ENCODE results near the gene RAB1A. TPM values are rescaled to one million over a fixed set of nuclear protein-coding genes. Genes with fewer than 3 reads are reported as not detected.

RAB1A gene
- total and polyA plus RNA-seq, 9 of the 15 experiments (the other 6 are each of a cell fraction or from before 2014, with no cell fraction given), result 43.8 to 163 (median 67.7) TPM

GRCh38 chr2:65061910-65062339, 68.0 kb downstream of the RAB1A start:
- no peak overlapping the region for H3K4me2 ChIP-seq (ENCODE audit: insufficient read depth, low read length)
- FAIRE-seq (no peak), DNase-seq (ENCODE audit: extremely low read depth in 1 of 4, low spot score in 3 of 4) (no peak), ATAC-seq (no peak)
- WGBS (ENCODE audit: insufficient coverage, low coverage, missing lambda C conversion rate), result 94% methylated on average over 6 of the region's 8 CpGs
- H3K9me1 ChIP-seq (ENCODE audit: control insufficient read depth, insufficient read depth, low read length), result no peaks in the 10 kb centered on the region
- no peaks in the 10 kb centered on the region; the same call in 2 of the 3 replicates for H3K36me3 ChIP-seq (ENCODE audit: control insufficient read depth, insufficient read depth, low read length)
- ChIA-PET POLR2A (interaction anchor here (0.6 to 1.8 kb wide), 3 partner anchors 9 to 71 kb away, joined by 3 to 7 read pairs (median 4); no protein-coding TSS in a partner anchor), CTCF (ENCODE audit: low intra/inter-chr PET ratio) (interaction anchor here (0.6 kb wide), 1 partner anchor 109 kb away, joined by 3 read pairs; no protein-coding TSS in a partner anchor)
- no TSS peak for BruUV-seq (replicated peaks)
- no peaks in the 10 kb centered on the region for H3K9me3 ChIP-seq (replicated peaks; ENCODE audit: control insufficient read depth, insufficient read depth, low read depth, low read length)
- in situ Hi-C loops (cut with MboI), result loop anchor here (10.0 kb wide), 1 partner anchor 513 kb away; no protein-coding TSS in a partner anchor
- H3K4me1 ChIP-seq (replicated peaks in 1 of 2; ENCODE audit: control insufficient read depth in 2 of 2, insufficient read depth in 2 of 2, low read length in 2 of 2), result peaks cover 32 to 47% of the 10 kb centered on the region in 2 experiments
- H3K4me3 ChIP-seq, result no peak overlapping the region
- no peak overlapping the region for H2AFZ ChIP-seq (ENCODE audit: low read depth, low read length)
- H4K20me1 ChIP-seq (replicated peaks; ENCODE audit: control insufficient read depth, insufficient read depth, low read length), result peaks cover 10% of the 10 kb centered on the region
- peaks cover 51% of the 10 kb centered on the region for H3K79me2 ChIP-seq (ENCODE audit: control insufficient read depth, insufficient read depth, low read length)
- H3K27ac ChIP-seq (ENCODE audit: extremely low read depth, low read depth, low read length), result no peak overlapping the region
- H3K9ac ChIP-seq (ENCODE audit: insufficient read depth in 1 of 2, low read depth in 2 of 2, low read length in 2 of 2), result no peak overlapping the region; a peak in 1 of 4 replicates
- intact Hi-C loops (cut with micrococcal nuclease), result loop anchor here (5.0 to 10.0 kb wide), 4 partner anchors 215 to 510 kb away; partner anchors contain the start of gene SPRED2
- H3K27me3 ChIP-seq (ENCODE audit: control insufficient read depth in 2 of 2, insufficient read depth in 2 of 2, low read length in 2 of 2), result no peaks in the 10 kb centered on the region
- TF ChIP-seq SMAD2 (IDR thresholded peaks at IDR 0.05; ENCODE audit: low read depth, low read length) (no peak), PRMT5 (CRISPR knock-in tag; IDR thresholded peaks at IDR 0.05) (no peak), ZNF407 (IDR thresholded peaks at IDR 0.05; ENCODE audit: low read depth) (no peak), BCL6 (CRISPR knock-in tag; IDR thresholded peaks at IDR 0.05) (no peak), ETV5 (CRISPR knock-in tag; IDR thresholded peaks at IDR 0.05; ENCODE audit: low read depth) (no peak), EZH2 (IDR thresholded peaks at IDR 0.05; ENCODE audit: borderline replicate concordance, low read depth, low read length) (no peak), CHD1 (IDR thresholded peaks at IDR 0.05; ENCODE audit: low read length) (no peak), ZFP1 (CRISPR knock-in tag; IDR thresholded peaks at IDR 0.05) (no peak), ZNF263 (CRISPR knock-in tag; IDR thresholded peaks at IDR 0.05; ENCODE audit: borderline replicate concordance) (no peak), ZNF274 (IDR thresholded peaks at IDR 0.05; ENCODE audit: borderline replicate concordance, low read depth, low read length) (no peak), GABPA (tag; conservative IDR thresholded peaks at IDR 0.05; ENCODE audit: low read depth) (no peak), TOE1 (IDR thresholded peaks at IDR 0.05; ENCODE audit: borderline replicate concordance) (no peak), TOE1 (CRISPR knock-in tag; IDR thresholded peaks at IDR 0.05; ENCODE audit: borderline replicate concordance, low read depth) (no peak), ZNF644 (tag; IDR thresholded peaks at IDR 0.05; ENCODE audit: low read depth) (no peak), ZNF764 (CRISPR knock-in tag; IDR thresholded peaks at IDR 0.05; ENCODE audit: low read depth) (no peak), ZNF224 (CRISPR knock-in tag; IDR thresholded peaks at IDR 0.05) (no peak)

Measured in K562 (cell line).